Measurements from ENCODE around the gene TFF1.

Gene TFF1

DNA sequence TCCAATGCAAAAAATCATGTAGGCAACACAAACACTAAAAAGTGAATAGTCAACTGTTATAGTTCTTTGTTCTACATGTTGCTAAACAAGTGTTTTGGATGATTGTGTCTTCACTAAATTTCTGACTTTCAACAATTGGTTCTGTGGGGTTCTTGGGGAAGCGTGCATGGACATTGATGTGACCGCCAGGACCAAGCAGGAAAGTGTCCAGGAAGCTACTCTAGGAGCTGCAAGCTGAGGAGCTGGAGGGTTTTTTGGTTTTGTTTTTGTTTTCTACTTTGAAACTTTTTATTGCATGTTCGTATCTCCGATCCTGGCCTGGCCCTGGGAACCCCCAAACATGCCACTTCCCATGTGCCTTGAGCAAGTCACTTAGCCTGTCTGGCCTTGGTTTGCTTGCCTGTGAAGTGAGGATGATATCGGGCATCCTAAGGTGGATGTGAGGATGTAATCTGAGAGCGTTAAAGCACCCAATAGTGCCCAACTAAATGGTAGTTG lies 21.6 kb upstream of the TFF1 start (continued):
- TF ChIP-seq TSHZ2 (CRISPR knock-in tag; IDR thresholded peaks at IDR 0.05) (no peak), OSR1 (CRISPR knock-in tag; IDR thresholded peaks at IDR 0.05) (no peak)

DNA sequence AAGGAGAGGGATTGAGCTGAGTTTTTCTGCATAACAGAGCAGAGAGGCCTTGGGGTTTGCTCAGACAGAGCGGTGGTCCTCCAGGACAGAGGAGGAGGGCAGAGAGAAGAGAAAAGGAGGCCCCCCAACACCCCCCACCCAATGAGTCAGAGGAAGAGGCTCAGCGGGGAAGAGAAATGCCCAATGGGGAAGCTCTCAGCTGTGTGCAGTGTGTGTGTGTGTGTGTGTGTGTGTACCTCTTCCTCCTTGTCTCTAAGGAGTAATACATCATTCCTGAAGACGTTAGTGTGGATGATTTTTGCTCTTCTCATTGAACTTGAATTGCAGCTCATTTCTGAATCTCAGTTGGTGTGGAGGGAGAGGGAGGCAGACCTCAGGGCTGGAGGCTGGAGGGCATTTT lies 20.8 kb upstream of the TFF1 start:
- no peak for ATAC-seq

DNA sequence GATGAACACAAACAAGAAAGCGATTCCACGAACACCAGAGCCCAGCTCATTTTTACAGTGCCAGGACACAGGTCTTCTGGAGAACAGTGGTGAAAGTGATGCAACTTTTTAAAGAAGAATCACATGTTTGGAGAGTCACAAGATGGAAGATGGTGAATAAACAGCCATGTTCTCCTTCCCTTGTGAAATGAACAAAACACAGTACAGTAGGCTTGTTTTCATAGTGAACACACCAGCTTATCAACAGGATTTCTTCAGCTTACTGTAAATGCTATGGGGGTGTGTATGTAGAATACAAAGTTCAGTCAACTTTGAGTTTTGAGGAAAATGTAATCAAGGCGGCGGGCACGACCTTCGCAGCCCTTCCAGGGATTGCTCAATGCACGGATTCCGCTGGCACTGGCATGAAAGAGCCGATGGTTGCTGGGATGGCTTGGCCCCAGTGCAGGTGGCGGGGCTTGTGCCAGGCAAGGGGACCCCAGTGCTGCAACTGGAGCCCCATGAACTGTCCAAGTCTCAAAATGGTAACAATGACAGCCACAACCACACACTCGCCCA lies 19.8 kb upstream of the TFF1 start:
- no peak for ATAC-seq
- TF ChIP-seq TSHZ2 (CRISPR knock-in tag; IDR thresholded peaks at IDR 0.05) (no peak), ZC3H10 (CRISPR knock-in tag; IDR thresholded peaks at IDR 0.05) (no peak), ESRRG (CRISPR knock-in tag; IDR thresholded peaks at IDR 0.05) (no peak), RARB (CRISPR knock-in tag; IDR thresholded peaks at IDR 0.05) (no peak), PATZ1 (CRISPR knock-in tag; IDR thresholded peaks at IDR 0.05; ENCODE audit: borderline replicate concordance) (no peak), CSDC2 (CRISPR knock-in tag; IDR thresholded peaks at IDR 0.05) (no peak), ZFP30 (CRISPR knock-in tag; IDR thresholded peaks at IDR 0.05) (no peak), TCF4 (CRISPR knock-in tag; IDR thresholded peaks at IDR 0.05; ENCODE audit: borderline replicate concordance) (no peak), ZNF70 (CRISPR knock-in tag; IDR thresholded peaks at IDR 0.05) (no peak), BACH2 (CRISPR knock-in tag; IDR thresholded peaks at IDR 0.05; ENCODE audit: borderline replicate concordance) (no peak), ARNTL (CRISPR knock-in tag; IDR thresholded peaks at IDR 0.05; ENCODE audit: borderline replicate concordance, low read depth) (no peak), SNAI2 (CRISPR knock-in tag; IDR thresholded peaks at IDR 0.05) (no peak), OSR1 (CRISPR knock-in tag; IDR thresholded peaks at IDR 0.05) (no peak)
- TF ChIP-seq, protein P1, sequence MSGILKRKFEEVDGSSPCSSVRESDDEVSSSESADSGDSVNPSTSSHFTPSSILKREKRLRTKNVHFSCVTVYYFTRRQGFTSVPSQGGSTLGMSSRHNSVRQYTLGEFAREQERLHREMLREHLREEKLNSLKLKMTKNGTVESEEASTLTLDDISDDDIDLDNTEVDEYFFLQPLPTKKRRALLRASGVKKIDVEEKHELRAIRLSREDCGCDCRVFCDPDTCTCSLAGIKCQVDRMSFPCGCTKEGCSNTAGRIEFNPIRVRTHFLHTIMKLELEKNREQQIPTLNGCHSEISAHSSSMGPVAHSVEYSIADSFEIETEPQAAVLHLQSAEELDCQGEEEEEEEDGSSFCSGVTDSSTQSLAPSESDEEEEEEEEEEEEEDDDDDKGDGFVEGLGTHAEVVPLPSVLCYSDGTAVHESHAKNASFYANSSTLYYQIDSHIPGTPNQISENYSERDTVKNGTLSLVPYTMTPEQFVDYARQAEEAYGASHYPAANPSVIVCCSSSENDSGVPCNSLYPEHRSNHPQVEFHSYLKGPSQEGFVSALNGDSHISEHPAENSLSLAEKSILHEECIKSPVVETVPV (CRISPR knock-in tag; IDR thresholded peaks at IDR 0.05): no peak

More for the DNA sequence above, 20.8 kb upstream of the TFF1 start:
- TF ChIP-seq POU6F1 (CRISPR knock-in tag; IDR thresholded peaks at IDR 0.05; ENCODE audit: borderline replicate concordance, low read depth) (no peak), ZNF70 (CRISPR knock-in tag; IDR thresholded peaks at IDR 0.05) (no peak), ESRRG (CRISPR knock-in tag; IDR thresholded peaks at IDR 0.05) (no peak), ISL1 (CRISPR knock-in tag; IDR thresholded peaks at IDR 0.05) (no peak), TSHZ2 (CRISPR knock-in tag; IDR thresholded peaks at IDR 0.05) (no peak), ZC3H10 (CRISPR knock-in tag; IDR thresholded peaks at IDR 0.05) (no peak), GLIS3 (CRISPR knock-in tag; IDR thresholded peaks at IDR 0.05) (no peak), RARB (CRISPR knock-in tag; IDR thresholded peaks at IDR 0.05) (no peak), SNAI2 (CRISPR knock-in tag; IDR thresholded peaks at IDR 0.05) (no peak), OSR1 (CRISPR knock-in tag; IDR thresholded peaks at IDR 0.05) (no peak), CSDC2 (CRISPR knock-in tag; IDR thresholded peaks at IDR 0.05) (no peak), TOX (CRISPR knock-in tag; IDR thresholded peaks at IDR 0.05; ENCODE audit: borderline replicate concordance) (no peak), ZFP3 (CRISPR knock-in tag; IDR thresholded peaks at IDR 0.05) (no peak), BACH2 (CRISPR knock-in tag; IDR thresholded peaks at IDR 0.05; ENCODE audit: borderline replicate concordance) (no peak)

All from SK-N-SH treated with all-trans-retinoic acid at 6 μM for 48 hours (cell line).